GM19395 (cell line): Measurements from ENCODE around the gene DNAJB8.

Experiments used
- ATAC-seq: cut with Tn5 transposase; IDR thresholded peaks from one replicate; pipeline ENCODE4 v1.9.1; 2021; ENCODE audit warnings: mild to moderate bottlenecking, moderate library complexity; ENCODE audit not compliant: unreplicated experiment

The DNAJB8 gene

GRCh38 chr3:128466840-128467541 lies at the start of gene DNAJB8:
DNAJB8 (minus strand) TSS chr3:128466890; CDS start chr3:128463245, 3,645 bp downstream.
- ATAC-seq, result no peak

- ATAC-seq, result no peak
Observed at GRCh38 chr3:128515967-128516366, 49.3 kb upstream of the DNAJB8 start.

- no peak for ATAC-seq
Observed at GRCh38 chr3:128508852-128509251, 42.2 kb upstream of the DNAJB8 start.

- ATAC-seq, result no peak
Observed at GRCh38 chr3:128506754-128507153, 40.1 kb upstream of the DNAJB8 start.

GRCh38 chr3:128505771-128506170 lies 39.1 kb upstream of the DNAJB8 start:
- no peak for ATAC-seq

- ATAC-seq, result no peak
Observed at GRCh38 chr3:128504963-128505730, 38.5 kb upstream of the DNAJB8 start.

GRCh38 chr3:128504533-128504915 lies 37.8 kb upstream of the DNAJB8 start:
- no peak for ATAC-seq

- no peak for ATAC-seq
Observed at GRCh38 chr3:128503751-128504532, 37.3 kb upstream of the DNAJB8 start.

- ATAC-seq, result no peak
Observed at GRCh38 chr3:128503164-128503651, 36.5 kb upstream of the DNAJB8 start.

- ATAC-seq, result no peak
Observed at GRCh38 chr3:128502712-128503111, 36.0 kb upstream of the DNAJB8 start.

- no peak for ATAC-seq
Observed at GRCh38 chr3:128501431-128501830, 34.7 kb upstream of the DNAJB8 start.

- no peak for ATAC-seq
Observed at GRCh38 chr3:128500556-128500955, 33.9 kb upstream of the DNAJB8 start.

- no peak for ATAC-seq
Observed at GRCh38 chr3:128499724-128500275, 33.1 kb upstream of the DNAJB8 start.

GRCh38 chr3:128498901-128499530 lies 32.3 kb upstream of the DNAJB8 start:
- no peak for ATAC-seq

GRCh38 chr3:128498127-128498626 lies 31.5 kb upstream of the DNAJB8 start:
- no peak for ATAC-seq

GRCh38 chr3:128497305-128498126 lies 30.8 kb upstream of the DNAJB8 start:
- ATAC-seq, result no peak

- ATAC-seq, result no peak
Observed at GRCh38 chr3:128496602-128497304, 30.1 kb upstream of the DNAJB8 start.

- ATAC-seq, result no peak
Observed at GRCh38 chr3:128496019-128496601, 29.4 kb upstream of the DNAJB8 start.
